Parathyroid adenoma (tissue), 2 donors: ENCODE measurements around the gene CTBP1.

Experiments used
- H2AFZ ChIP-seq: fragments of 300-600 bp; sonication (generic); one replicate; pipeline ENCODE4 v1.7.0; 2017; ENCODE audit warnings: antibody characterized with exemption, mild to moderate bottlenecking
- H3K27ac ChIP-seq: fragments of 300-600 bp; sonication (generic); one replicate; pipeline ENCODE4 v1.7.0; 2017
- H3K27me3 ChIP-seq: fragments of 300-600 bp; sonication (generic); one replicate; pipeline ENCODE4 v1.7.0; 2017; ENCODE audit warnings: low read length; ENCODE audit not compliant: control insufficient read depth, insufficient read depth
- H3K36me3 ChIP-seq: fragments of 300-600 bp; sonication (generic); one replicate; pipeline ENCODE4 v1.7.0; 2017; ENCODE audit warnings: low read length; ENCODE audit not compliant: control insufficient read depth, insufficient read depth
- H3K4me1 ChIP-seq: fragments of 300-600 bp; sonication (generic); one replicate; pipeline ENCODE4 v1.7.0; 2017; ENCODE audit warnings: control low read depth
- H3K4me2 ChIP-seq: fragments of 300-600 bp; sonication (generic); one replicate; pipeline ENCODE4 v1.7.0; 2017; ENCODE audit warnings: low read length
- H3K4me3 ChIP-seq: fragments of 300-600 bp; sonication (generic); one replicate; pipeline ENCODE4 v1.7.0; 2017; ENCODE audit warnings: low read depth, low read length
- H3K79me2 ChIP-seq: fragments of 300-600 bp; sonication (generic); one replicate; pipeline ENCODE4 v1.7.0; 2017; ENCODE audit warnings: control low read depth
- H3K9ac ChIP-seq: fragments of 300-600 bp; sonication (generic); one replicate; pipeline ENCODE4 v1.7.0; 2017; ENCODE audit warnings: mild to moderate bottlenecking
- H3K9me3 ChIP-seq: fragments of 300-600 bp; sonication (generic); one replicate; pipeline ENCODE4 v1.7.0; 2017; ENCODE audit warnings: low read length; ENCODE audit not compliant: control insufficient read depth
- TF ChIP-seq, protein P1 (sequence below): fragments of 300-600 bp; sonication (generic); IDR thresholded peaks from one replicate; pipeline ENCODE4 v1.7.0; 2017; ENCODE audit warnings: antibody characterized with exemption, mild to moderate bottlenecking
- donor health status: primary hyperparathyroidism.

The CTBP1 gene

DNA sequence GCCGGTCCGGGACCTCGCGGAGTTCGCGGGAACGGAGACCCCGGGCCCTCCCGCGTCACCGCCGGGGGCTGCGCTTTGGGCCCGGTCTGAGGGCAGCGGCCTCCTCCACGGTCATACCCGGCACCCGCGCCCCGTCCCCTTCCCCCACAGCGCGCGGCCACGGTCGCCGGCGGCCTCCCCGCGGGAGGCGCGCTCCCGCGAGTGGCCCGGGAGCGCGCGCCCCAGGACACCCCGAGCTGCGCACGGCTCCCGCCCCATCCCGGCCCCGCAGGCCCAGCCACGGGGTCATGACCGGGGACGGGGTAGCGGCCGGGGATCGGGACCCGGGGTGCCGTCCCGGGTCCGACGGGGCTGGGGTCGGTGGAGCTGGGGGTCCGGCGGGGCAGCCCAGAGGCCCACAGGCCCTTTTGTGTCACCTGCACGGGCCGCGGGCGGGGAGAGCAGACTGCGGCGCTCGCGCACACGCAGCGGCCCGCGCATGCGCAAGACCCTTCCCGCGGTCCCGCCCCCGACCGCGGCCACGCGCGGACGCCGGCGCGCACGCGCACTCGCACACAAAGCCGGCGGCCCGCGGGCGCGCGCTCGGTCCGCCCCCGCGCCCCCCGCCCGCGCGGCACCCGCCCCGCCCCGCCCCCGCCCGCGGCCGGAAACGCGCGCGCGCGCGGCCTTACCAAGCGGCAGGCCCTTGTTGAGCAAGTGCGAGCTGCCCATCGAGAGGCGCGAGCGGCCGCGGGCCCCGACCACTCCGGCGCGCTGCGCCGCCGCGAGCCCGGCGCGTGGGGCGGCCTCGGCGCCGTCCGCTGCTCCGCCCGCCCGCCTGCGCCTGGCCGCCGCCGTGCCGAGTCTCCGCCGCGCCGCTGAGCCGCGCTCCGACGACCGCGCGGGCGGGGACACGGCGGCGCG, at the start of gene CTBP1:
CTBP1 (minus strand) TSS at position 886 of the 903 bp plus-strand sequence. CDS start 7,799 bp downstream, outside the sequence.
- Histone ChIP-seq H3K27ac (peak within 1 kb of the TSS; percentile 77), H3K9ac (peak within 1 kb of the TSS; percentile 46), H3K9me3 (no peaks in the 10 kb centered on the region), H3K79me2 (peaks cover 37% of the 10 kb centered on the region), H3K4me2 (peak within 1 kb of the TSS; percentile 96), H3K27me3 (no peaks in the 10 kb centered on the region), H3K36me3 (no peaks in the 10 kb centered on the region), H3K4me1 (peaks cover 3% of the 10 kb centered on the region), H2AFZ (peak within 1 kb of the TSS; percentile 78), H3K4me3 (peak within 1 kb of the TSS; percentile 75)
- TF ChIP-seq, protein P1, sequence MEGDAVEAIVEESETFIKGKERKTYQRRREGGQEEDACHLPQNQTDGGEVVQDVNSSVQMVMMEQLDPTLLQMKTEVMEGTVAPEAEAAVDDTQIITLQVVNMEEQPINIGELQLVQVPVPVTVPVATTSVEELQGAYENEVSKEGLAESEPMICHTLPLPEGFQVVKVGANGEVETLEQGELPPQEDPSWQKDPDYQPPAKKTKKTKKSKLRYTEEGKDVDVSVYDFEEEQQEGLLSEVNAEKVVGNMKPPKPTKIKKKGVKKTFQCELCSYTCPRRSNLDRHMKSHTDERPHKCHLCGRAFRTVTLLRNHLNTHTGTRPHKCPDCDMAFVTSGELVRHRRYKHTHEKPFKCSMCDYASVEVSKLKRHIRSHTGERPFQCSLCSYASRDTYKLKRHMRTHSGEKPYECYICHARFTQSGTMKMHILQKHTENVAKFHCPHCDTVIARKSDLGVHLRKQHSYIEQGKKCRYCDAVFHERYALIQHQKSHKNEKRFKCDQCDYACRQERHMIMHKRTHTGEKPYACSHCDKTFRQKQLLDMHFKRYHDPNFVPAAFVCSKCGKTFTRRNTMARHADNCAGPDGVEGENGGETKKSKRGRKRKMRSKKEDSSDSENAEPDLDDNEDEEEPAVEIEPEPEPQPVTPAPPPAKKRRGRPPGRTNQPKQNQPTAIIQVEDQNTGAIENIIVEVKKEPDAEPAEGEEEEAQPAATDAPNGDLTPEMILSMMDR, result no peak

DNA sequence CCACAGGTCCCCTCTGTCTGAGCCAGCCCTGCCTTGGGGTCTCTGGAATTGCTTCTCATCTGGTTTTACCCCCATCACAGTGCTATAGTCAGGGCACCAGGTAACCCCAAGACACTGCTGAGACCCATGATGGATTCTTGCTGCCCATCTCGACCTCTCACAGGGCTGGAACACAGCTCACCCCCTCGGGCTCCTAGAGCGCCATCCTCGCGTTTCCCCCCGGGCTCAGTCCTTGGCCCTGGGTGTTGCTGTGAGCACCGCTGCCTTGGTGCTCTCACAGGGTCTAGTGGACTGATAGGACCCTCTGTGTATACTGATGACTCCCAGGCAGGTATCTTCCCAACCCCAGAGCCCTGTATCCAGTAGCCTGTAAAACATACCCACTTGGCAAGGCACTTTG, 49.5 kb upstream of the CTBP1 start:
- no peak overlapping the region for H3K27ac ChIP-seq
- H3K9ac ChIP-seq, result no peak overlapping the region
- no peak overlapping the region for H2AFZ ChIP-seq
- no peaks in the 10 kb centered on the region for H3K4me1 ChIP-seq
- no peaks in the 10 kb centered on the region for H3K9me3 ChIP-seq
- TF ChIP-seq, protein P1, result no peak
- peaks cover 40% of the 10 kb centered on the region for H3K79me2 ChIP-seq
- no peak overlapping the region for H3K4me2 ChIP-seq
- H3K4me3 ChIP-seq, result no peak overlapping the region
- no peaks in the 10 kb centered on the region for H3K36me3 ChIP-seq
- no peaks in the 10 kb centered on the region for H3K27me3 ChIP-seq

- Histone ChIP-seq H3K4me1 (no peaks in the 10 kb centered on the region), H3K4me3 (no peak overlapping the region), H3K27me3 (no peaks in the 10 kb centered on the region), H2AFZ (no peak overlapping the region), H3K36me3 (no peaks in the 10 kb centered on the region), H3K4me2 (no peak overlapping the region), H3K9me3 (no peaks in the 10 kb centered on the region), H3K9ac (no peak overlapping the region), H3K27ac (no peak overlapping the region), H3K79me2 (peaks cover 42% of the 10 kb centered on the region)
- TF ChIP-seq, protein P1, result no peak
Observed at GRCh38 chr4:1297456-1298325, 48.8 kb upstream of the CTBP1 start.

DNA sequence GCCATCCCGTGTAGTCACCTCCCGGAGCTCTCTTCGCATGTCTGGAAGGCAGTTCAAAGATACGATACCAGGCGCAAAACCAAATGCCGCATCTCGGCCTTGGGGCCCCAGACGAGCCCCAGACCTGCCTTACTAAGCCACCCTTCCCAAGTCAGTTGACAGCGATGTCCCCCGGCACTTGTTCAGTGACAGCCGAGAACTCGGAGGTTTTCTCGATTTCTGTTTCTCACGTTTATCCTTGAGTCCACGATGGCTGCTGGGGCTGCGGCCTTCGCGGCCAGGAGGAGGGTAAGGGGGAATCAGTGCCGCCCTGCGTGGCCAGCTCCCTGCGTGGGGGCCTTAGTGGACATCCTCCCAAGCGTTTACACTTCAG, 48.1 kb upstream of the CTBP1 start:
- H3K9ac ChIP-seq, result no peak overlapping the region
- no peaks in the 10 kb centered on the region for H3K36me3 ChIP-seq
- no peak overlapping the region for H3K4me3 ChIP-seq
- TF ChIP-seq, protein P1, result no peak
- no peak overlapping the region for H3K4me2 ChIP-seq
- no peaks in the 10 kb centered on the region for H3K9me3 ChIP-seq
- H3K79me2 ChIP-seq, result peaks cover 42% of the 10 kb centered on the region
- no peaks in the 10 kb centered on the region for H3K27me3 ChIP-seq
- H3K27ac ChIP-seq, result no peak overlapping the region
- no peak overlapping the region for H2AFZ ChIP-seq
- H3K4me1 ChIP-seq, result no peaks in the 10 kb centered on the region
